Measurements from ENCODE around the gene TECPR1. TPM values are rescaled to one million over a fixed set of nuclear protein-coding genes. Genes with fewer than 3 reads are reported as not detected.

Gene TECPR1
- polyA plus RNA-seq, 3 donors from 2014 or later, result 5.2 to 12.3 (median 6.7) TPM

- H3K27me3 Mint-ChIP-seq (ENCODE audit: low read depth in 3 of 3), result peaks cover 0 to 3% (median 0%) of the 10 kb centered on the region in 3 donors
- peaks cover 0 to 3% of the 10 kb centered on the region in 2 donors for H3K4me1 Mint-ChIP-seq
- peak; percentile 18 to 43 (median 42) for DNase-seq
- no peak overlapping the region for H3K4me3 Mint-ChIP-seq
- H3K9me3 Mint-ChIP-seq, result no peaks in the 10 kb centered on the region
- H3K36me3 Mint-ChIP-seq, result no peaks in the 10 kb centered on the region
- H3K27ac Mint-ChIP-seq, result no peak overlapping the region
Observed at GRCh38 chr7:98165827-98166667, 86.0 kb downstream of the TECPR1 start.

Other genes starting within 250 kb of the TECPR1 start
- gene LMTK2, start 145.4 kb downstream of the TECPR1 start, polyA plus RNA-seq, result 1 to 10 TPM in 2 of 3 donors, under 1 TPM in 1; 0.85 to 3.1 (median 1.3) TPM
- gene BHLHA15, start 40.8 kb downstream of the TECPR1 start, polyA plus RNA-seq, result not detected
- 10 to 100 TPM; 15.8 to 18.3 (median 17.2) TPM for gene BRI3, start 29.5 kb upstream of the TECPR1 start, polyA plus RNA-seq
- under 1 TPM; 0.24 to 0.29 (median 0.28) TPM for gene BAIAP2L1, start 148.9 kb upstream of the TECPR1 start, polyA plus RNA-seq